Sigmoid colon (tissue), 4 donors: ENCODE results near the gene NRG4.

Source experiments
- POLR2A ChIP-seq, 2 donors: fragments of 450-650 bp; IDR thresholded peaks; one replicate each; pipeline ENCODE4 v1.6.1; 2016; ENCODE audit warnings: antibody characterized with exemption in 2 of 2, mild to moderate bottlenecking in 2 of 2, moderate library complexity in 2 of 2
- POLR2AphosphoS5 ChIP-seq, 4 donors: sonication (generic); formaldehyde crosslinking; IDR thresholded peaks; one replicate each; pipeline ENCODE4 v1.6.1; 2017; ENCODE audit warnings: antibody characterized with exemption in 4 of 4
- TF ChIP-seq, protein P1 (sequence below), 4 experiments: fragments of 450-650 bp in 3 of 4; fragments of 200-600 bp in 1 of 4; IDR thresholded peaks; one replicate each; pipeline ENCODE4 v1.5.1; 2016 to 2019; ENCODE audit warnings: antibody characterized with exemption in 4 of 4, mild to moderate bottlenecking in 3 of 4, moderate library complexity in 2 of 4

- TF ChIP-seq POLR2AphosphoS5 (IDR thresholded peaks at IDR 0.05) (no peak), POLR2A (IDR thresholded peaks at IDR 0.05) (no peak)
- TF ChIP-seq, protein P1, sequence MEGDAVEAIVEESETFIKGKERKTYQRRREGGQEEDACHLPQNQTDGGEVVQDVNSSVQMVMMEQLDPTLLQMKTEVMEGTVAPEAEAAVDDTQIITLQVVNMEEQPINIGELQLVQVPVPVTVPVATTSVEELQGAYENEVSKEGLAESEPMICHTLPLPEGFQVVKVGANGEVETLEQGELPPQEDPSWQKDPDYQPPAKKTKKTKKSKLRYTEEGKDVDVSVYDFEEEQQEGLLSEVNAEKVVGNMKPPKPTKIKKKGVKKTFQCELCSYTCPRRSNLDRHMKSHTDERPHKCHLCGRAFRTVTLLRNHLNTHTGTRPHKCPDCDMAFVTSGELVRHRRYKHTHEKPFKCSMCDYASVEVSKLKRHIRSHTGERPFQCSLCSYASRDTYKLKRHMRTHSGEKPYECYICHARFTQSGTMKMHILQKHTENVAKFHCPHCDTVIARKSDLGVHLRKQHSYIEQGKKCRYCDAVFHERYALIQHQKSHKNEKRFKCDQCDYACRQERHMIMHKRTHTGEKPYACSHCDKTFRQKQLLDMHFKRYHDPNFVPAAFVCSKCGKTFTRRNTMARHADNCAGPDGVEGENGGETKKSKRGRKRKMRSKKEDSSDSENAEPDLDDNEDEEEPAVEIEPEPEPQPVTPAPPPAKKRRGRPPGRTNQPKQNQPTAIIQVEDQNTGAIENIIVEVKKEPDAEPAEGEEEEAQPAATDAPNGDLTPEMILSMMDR (IDR thresholded peaks at IDR 0.05), result no peak
Observed at GRCh38 chr15:75943246-75943645, 69.0 kb downstream of the NRG4 start.
